GM19455 (cell line): ENCODE data around the gene CTXND2.

Experiments used
- ATAC-seq: cut with Tn5 transposase; IDR thresholded peaks from one replicate; pipeline ENCODE4 v1.9.1; 2021; ENCODE audit not compliant: unreplicated experiment

Gene CTXND2

DNA sequence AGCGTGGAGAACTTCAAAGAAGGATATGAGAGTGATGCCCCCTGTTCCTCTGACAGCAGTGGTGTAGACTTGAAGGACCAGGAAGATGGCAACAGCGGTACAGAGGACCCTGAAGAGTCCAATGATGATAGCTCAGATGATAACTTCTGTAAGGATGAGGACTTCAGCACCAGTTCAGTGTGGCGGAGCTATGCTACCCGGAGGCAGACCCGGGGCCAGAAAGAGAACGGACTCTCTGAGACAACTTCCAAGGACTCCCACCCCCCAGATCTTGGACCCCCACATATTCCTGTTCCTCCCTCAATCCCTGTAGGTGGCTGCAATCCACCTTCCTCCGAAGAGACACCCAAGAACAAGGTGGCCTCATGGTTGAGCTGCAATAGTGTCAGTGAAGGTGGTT lies 73.7 kb downstream of the CTXND2 start:
- no peak for ATAC-seq

DNA sequence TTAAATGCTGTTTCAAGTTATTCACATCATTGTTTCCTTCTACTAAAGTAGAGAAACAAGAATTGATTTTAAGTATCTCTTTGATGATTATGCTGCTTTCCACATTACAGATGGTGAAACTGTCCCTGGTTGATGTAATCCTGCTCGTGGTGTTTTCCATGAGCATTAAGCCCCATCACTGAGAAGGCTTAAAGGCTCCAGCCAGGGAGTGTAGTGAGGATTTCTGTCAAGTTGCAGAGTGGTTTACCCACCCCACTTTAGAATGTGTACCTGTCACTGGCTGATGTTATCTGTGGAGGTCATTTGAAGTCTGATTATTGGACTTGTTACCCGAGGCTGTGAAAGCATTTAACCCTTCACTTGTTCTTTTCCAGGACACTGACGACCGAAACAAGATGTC lies 74.8 kb downstream of the CTXND2 start:
- ATAC-seq = no peak
